ENCODE measurements around the gene UBE2S. TPM values are rescaled to one million over a fixed set of nuclear protein-coding genes. Genes with fewer than 3 reads are reported as not detected.

Gene UBE2S
- total and polyA plus RNA-seq, 2 of the 8 experiments (the other 6 are each of a cell fraction or from before 2014, with no cell fraction given): 398 to 530 TPM

GRCh38 chr19:55443824-55444480 is 36.4 kb upstream of the UBE2S start (continued):
- TF ChIP-seq SAP30 (IDR thresholded peaks at IDR 0.05; ENCODE audit: insufficient read depth, insufficient replicate concordance, low read length) (no peak), SP1 (IDR thresholded peaks at IDR 0.05; ENCODE audit: low read depth, low read length) (no peak), EZH2 (IDR thresholded peaks at IDR 0.05; ENCODE audit: low read depth, low read length, severe bottlenecking) (no peak), JUND (IDR thresholded peaks at IDR 0.05; ENCODE audit: low read length) (no peak), PHF8 (conservative IDR thresholded peaks at IDR 0.05; ENCODE audit: low read depth, low read length) (no peak), TEAD4 (IDR thresholded peaks at IDR 0.05; ENCODE audit: low read depth, low read length) (no peak), SIX5 (IDR thresholded peaks at IDR 0.05; ENCODE audit: low read depth, low read length) (no peak)

All from H1 (cell line).